OCI-LY1 (cell line): ENCODE measurements around the gene ZNF480.

Source experiments
- H2AFZ ChIP-seq: fragments of 200-600 bp; sonication (generic), shearing (Covaris generic); 2 replicates; pipeline ENCODE4 v1.6.0; 2014; ENCODE audit warnings: antibody characterized with exemption, mild to moderate bottlenecking, low read length
- H3F3A ChIP-seq: fragments of 200-600 bp; sonication (generic), shearing (Covaris generic); 2 replicates; pipeline ENCODE4 v1.6.0; 2014; ENCODE audit warnings: mild to moderate bottlenecking, antibody characterized with exemption, low read length, moderate library complexity; ENCODE audit not compliant: insufficient read depth
- H3K27ac ChIP-seq: fragments of 200-600 bp; sonication (generic); 2 replicates; pipeline ENCODE4 v1.5.1; 2014; ENCODE audit warnings: low read length, mixed run types, mild to moderate bottlenecking, low read depth; ENCODE audit not compliant: poor library complexity, severe bottlenecking
- H3K27me3 ChIP-seq: fragments of 200-600 bp; sonication (generic); 2 replicates; pipeline ENCODE4 v1.6.0; 2014; ENCODE audit warnings: antibody characterized with exemption, mild to moderate bottlenecking, low read length, moderate library complexity; ENCODE audit not compliant: insufficient read depth
- H3K36me3 ChIP-seq: fragments of 200-600 bp; sonication (generic); 2 replicates; pipeline ENCODE4 v1.6.1; 2014; ENCODE audit warnings: mild to moderate bottlenecking, antibody characterized with exemption, low read length, moderate library complexity, mixed read lengths; ENCODE audit not compliant: insufficient read depth
- H3K4me1 ChIP-seq: fragments of 200-600 bp; sonication (generic); 2 replicates; pipeline ENCODE4 v1.5.1; 2014; ENCODE audit warnings: mild to moderate bottlenecking, low read length, moderate library complexity; ENCODE audit not compliant: insufficient read depth, severe bottlenecking
- H3K4me2 ChIP-seq: fragments of 200-600 bp; sonication (generic), shearing (Covaris generic); 2 replicates; pipeline ENCODE4 v1.6.1; 2014; ENCODE audit warnings: low read length
- H3K4me3 ChIP-seq: fragments of 200-600 bp; sonication (generic); 2 replicates; pipeline ENCODE4 v1.5.1; 2014; ENCODE audit warnings: low read length, low read depth, mild to moderate bottlenecking, mixed read lengths; ENCODE audit not compliant: poor library complexity, severe bottlenecking
- H3K79me2 ChIP-seq: fragments of 200-600 bp; shearing (Covaris generic); 2 replicates; pipeline ENCODE4 v1.6.1; 2016; ENCODE audit warnings: mixed run types, low read length, mixed read lengths; ENCODE audit not compliant: insufficient read depth
- H3K9ac ChIP-seq: fragments of 200-600 bp; sonication (generic), shearing (Covaris generic); 2 replicates; pipeline ENCODE4 v1.6.1; 2014; ENCODE audit warnings: mild to moderate bottlenecking, low read length, mixed read lengths
- H3K9me2 ChIP-seq: fragments of 200-600 bp; sonication (generic), shearing (Covaris generic); 2 replicates; pipeline ENCODE4 v1.6.1; 2014; ENCODE audit warnings: low read depth, mild to moderate bottlenecking, low read length, mixed read lengths
- H3K9me3 ChIP-seq: fragments of 200-600 bp; shearing (Covaris generic); 2 replicates; pipeline ENCODE4 v1.6.1; 2014; ENCODE audit warnings: low read length, mixed read lengths
- H4K20me1 ChIP-seq: fragments of 200-600 bp; sonication (generic), shearing (Covaris generic); 2 replicates; pipeline ENCODE4 v1.6.0; 2016; ENCODE audit warnings: mild to moderate bottlenecking, low read length; ENCODE audit not compliant: insufficient read depth
- CTCF ChIP-seq: fragments of 200-600 bp; sonication (generic), shearing (Covaris generic); IDR thresholded peaks from 2 replicates; pipeline ENCODE4 v1.5.1; 2017; ENCODE audit warnings: mild to moderate bottlenecking, antibody characterized with exemption, low read length, moderate library complexity, mixed read lengths
- EZH2 ChIP-seq: fragments of 200-600 bp; sonication (generic), shearing (Covaris generic); IDR thresholded peaks from 2 replicates; pipeline ENCODE4 v1.8.0; 2017; ENCODE audit warnings: borderline replicate concordance, mixed run types, mild to moderate bottlenecking, antibody characterized with exemption, low read length, moderate library complexity, mixed read lengths

Gene ZNF480

GRCh38 chr19:52370341-52370710 is 73.4 kb downstream of the ZNF480 start:
- H3K27ac ChIP-seq, result no peak overlapping the region
- no peak overlapping the region for H2AFZ ChIP-seq

More at GRCh38 chr19:52370341-52370710, 73.4 kb downstream of the ZNF480 start:
- Histone ChIP-seq H3K4me2 (no peak overlapping the region), H3K9ac (no peak overlapping the region), H3K36me3 (no peaks in the 10 kb centered on the region), H3K9me2 (no peaks in the 10 kb centered on the region), H3K4me3 (no peak overlapping the region), H3F3A (no peaks in the 10 kb centered on the region), H4K20me1 (no peaks in the 10 kb centered on the region), H3K4me1 (no peaks in the 10 kb centered on the region), H3K27me3 (no peaks in the 10 kb centered on the region), H3K9me3 (peaks cover 16% of the 10 kb centered on the region), H3K79me2 (no peaks in the 10 kb centered on the region)
- TF ChIP-seq EZH2, result no peak
- no peak for TF ChIP-seq CTCF
